Kidney (tissue), 14 donors: ENCODE results near the gene ROR1. TPM values are rescaled to one million over a fixed set of nuclear protein-coding genes. Genes with fewer than 3 reads are reported as not detected.

Source experiments
- DNase-seq, 5 donors: peaks; one replicate each; pipeline ENCODE4 v3.0.0-alpha.2; 2013 to 2020
- FAIRE-seq: peaks from 2 replicates; lab custom pipeline; 2012; peaks lifted over from hg19 to GRCh38; lab: Jason Lieb, UNC
- H3K27ac ChIP-seq, 2 donors: one replicate each; pipeline ENCODE4 v1.7.0; 2013; ENCODE audit warnings: low read depth in 2 of 2, low read length in 2 of 2, inconsistent platforms in 1 of 2
- H3K27me3 ChIP-seq: one replicate; pipeline ENCODE4 v1.7.1; 2013; ENCODE audit warnings: low read length, inconsistent platforms; ENCODE audit not compliant: control insufficient read depth, insufficient read depth
- H3K36me3 ChIP-seq, 3 donors: one replicate each; pipeline versions ENCODE4 v1.7.0 to v1.7.1; 2013; ENCODE audit warnings: low read length in 3 of 3, control low read depth in 1 of 3, inconsistent platforms in 1 of 3; ENCODE audit not compliant: insufficient read depth in 3 of 3, control insufficient read depth in 2 of 3
- H3K4me1 ChIP-seq, 3 donors: one replicate each; pipeline versions ENCODE4 v1.7.0 to v1.7.1; 2013; ENCODE audit warnings: low read length in 3 of 3, inconsistent platforms in 1 of 3, low read depth in 1 of 3; ENCODE audit not compliant: control insufficient read depth in 2 of 3, insufficient read depth in 2 of 3
- H3K4me3 ChIP-seq, 3 donors: one replicate each; pipeline versions ENCODE4 v1.7.0 to v1.8.1; 2013; ENCODE audit warnings: low read length in 3 of 3, control low read depth in 1 of 3, inconsistent platforms in 1 of 3
- H3K9ac ChIP-seq, 3 donors: one replicate each; pipeline versions ENCODE4 v1.7.0 to v1.7.1; 2013; ENCODE audit warnings: low read length in 3 of 3, control low read depth in 1 of 3, inconsistent platforms in 1 of 3
- H3K9me3 ChIP-seq, 3 donors: one replicate each; pipeline versions ENCODE4 v1.7.0 to v1.7.1; 2013; ENCODE audit warnings: low read length in 3 of 3, control low read depth in 1 of 3, inconsistent platforms in 1 of 3; ENCODE audit not compliant: control insufficient read depth in 2 of 3, insufficient read depth in 1 of 3
- CTCF ChIP-seq: IDR thresholded peaks from 3 replicates; pipeline ENCODE4 v1.5.1; 2012; ENCODE audit warnings: mild to moderate bottlenecking, moderate library complexity, borderline replicate concordance; ENCODE audit not compliant: insufficient read depth; ENCODE audit errors: extremely low read depth
- intact Hi-C: fragments of 100-400 bp; cut with DNase I; formaldehyde crosslinking; loops from one replicate; pipeline ENCODE4 v1.11.1; 2022
- polyA plus RNA-seq: library from polyadenylated mRNA; stranded (reverse); fragments of 350-450 nt; fragmentation: Illumina TruSeq; extraction: RNeasy Lipid Tissue Mini Kit (QIAGEN cat#74804); gene quantifications from one replicate; pipeline ENCODE4 v1.2.3, GENCODE V29; 2014; ENCODE audit warnings: low read depth, low replicate concordance; ENCODE audit not compliant: insufficient read depth
- total RNA-seq: library from RNA; stranded (reverse); fragmentation: NEBNext Ultra II Directional; extraction: Animal tissue kit (Norgen Biotek cat#: 25700); gene quantifications from one replicate; pipeline ENCODE4 v1.2.1, GENCODE V29; 2021
- donor health status: control.
- donor health status: control.
- donor health status: control.
- donor health status: control.
- donor health status: control.
- donor health status: DM: yes; HTN: yes; CAD: no.
- donor health status: Normal renal cell carcinoma (clear cell type).

The ROR1 gene
- total and polyA plus RNA-seq, 2 donors from 2014 or later, result 0.77 to 8.0 TPM

- H3K36me3 ChIP-seq, result no peaks in the 10 kb centered on the region
- no peaks in the 10 kb centered on the region for H3K4me1 ChIP-seq
- H3K9ac ChIP-seq, result no peak overlapping the region
- intact Hi-C loops, result no loop called here
- peaks cover 0 to under 1% (median 0%) of the 10 kb centered on the region in 3 donors for H3K9me3 ChIP-seq
- no peak overlapping the region for H3K4me3 ChIP-seq
- no peak for FAIRE-seq
- no peak overlapping the region for H3K27ac ChIP-seq
- DNase-seq, result no peak
- TF ChIP-seq CTCF, result no peak
- H3K27me3 ChIP-seq, result no peaks in the 10 kb centered on the region
Measured at GRCh38 chr1:64062941-64063581, 289.2 kb downstream of the ROR1 start.

- DNase-seq, result no peak
- FAIRE-seq, result no peak
- H3K27me3 ChIP-seq, result no peaks in the 10 kb centered on the region
Measured at GRCh38 chr1:64065571-64065970, 291.8 kb downstream of the ROR1 start.

GRCh38 chr1:64072089-64072793 is 298.4 kb downstream of the ROR1 start:
- no peak for FAIRE-seq
- intact Hi-C loops, result no loop called here
- no peak for TF ChIP-seq CTCF
- Histone ChIP-seq H3K4me1 (peaks cover 0 to 7% (median 0%) of the 10 kb centered on the region in 3 donors), H3K27ac (no peak overlapping the region), H3K27me3 (no peaks in the 10 kb centered on the region), H3K9me3 (no peaks in the 10 kb centered on the region), H3K36me3 (no peaks in the 10 kb centered on the region), H3K9ac (no peak overlapping the region), H3K4me3 (no peak overlapping the region)
- DNase-seq, result peak in 1 of 5 donors; percentile 20

More at GRCh38 chr1:64065571-64065970, 291.8 kb downstream of the ROR1 start:
- no peak overlapping the region for H3K9ac ChIP-seq
- H3K36me3 ChIP-seq, result no peaks in the 10 kb centered on the region
- intact Hi-C loops, result no loop called here
- H3K4me3 ChIP-seq, result no peak overlapping the region
- H3K4me1 ChIP-seq, result no peaks in the 10 kb centered on the region
- no peak overlapping the region for H3K27ac ChIP-seq
- H3K9me3 ChIP-seq, result no peaks in the 10 kb centered on the region
- TF ChIP-seq CTCF, result no peak
